Heart right ventricle (tissue), 16 donors: Measurements from ENCODE around the gene CARF. TPM values are rescaled to one million over a fixed set of nuclear protein-coding genes. Genes with fewer than 3 reads are reported as not detected.
A peak's percentile ranks its signal among the peaks of the same experiment; 100 is the strongest.
"Not testable (repeated sequence)": the region's sequence is repeated elsewhere in the genome, so short reads cannot be mapped to it uniquely, and the experiment has no call there.

Source experiments
- ATAC-seq, 8 donors: fragments of 200-7000 bp; cut with Tn5 transposase; one replicate each; pipeline ENCODE4 v1.9.1; 2020; ENCODE audit warnings: mild to moderate bottlenecking in 8 of 8, moderate library complexity in 8 of 8, moderate number of reproducible peaks in 1 of 8
- DNase-seq, 2 donors: peaks; one replicate each; pipeline ENCODE4 v3.0.0-alpha.2; 2020
- H3K27ac ChIP-seq, 10 donors: fragments of 200-600 bp; sonication (generic) in 2 of 10; one replicate each; pipeline versions ENCODE4 v1.5.0 to v1.8.0; 2020 to 2022; ENCODE audit warnings: mild to moderate bottlenecking in 3 of 10
- H3K27me3 ChIP-seq, 7 donors: fragments of 200-600 bp; one replicate each; pipeline ENCODE4 v1.8.0; 2021 to 2022; ENCODE audit warnings: mild to moderate bottlenecking in 2 of 7
- H3K36me3 ChIP-seq, 9 donors: fragments of 200-600 bp; sonication (generic) in 1 of 9; one replicate each; pipeline versions ENCODE4 v1.5.0 to v1.8.0; 2020 to 2022; ENCODE audit warnings: mild to moderate bottlenecking in 2 of 9
- H3K4me1 ChIP-seq, 9 donors: fragments of 200-600 bp; sonication (generic) in 1 of 9; one replicate each; pipeline versions ENCODE4 v1.5.0 to v1.8.0; 2020 to 2022; ENCODE audit warnings: mild to moderate bottlenecking in 4 of 9
- H3K4me3 ChIP-seq, 10 donors: fragments of 200-600 bp; sonication (generic) in 2 of 10; one replicate each; pipeline versions ENCODE4 v1.5.0 to v1.8.0; 2020 to 2022; ENCODE audit warnings: mild to moderate bottlenecking in 7 of 10, moderate library complexity in 2 of 10
- H3K9me3 ChIP-seq, 11 donors: fragments of 200-600 bp in 10 of 11; sonication (generic) in 2 of 11; one replicate each; pipeline versions ENCODE4 v1.5.0 to v1.8.0; 2013 to 2022; ENCODE audit warnings: mild to moderate bottlenecking in 2 of 11, control low read depth in 1 of 11, moderate library complexity in 1 of 11
- CTCF ChIP-seq, 9 donors: fragments of 200-600 bp; sonication (generic) in 2 of 9; IDR thresholded peaks; one replicate each; pipeline versions ENCODE4 v1.5.0 to v1.8.0; 2021 to 2022; ENCODE audit warnings: antibody characterized with exemption in 9 of 9, mild to moderate bottlenecking in 5 of 9, moderate library complexity in 1 of 9
- WGBS, 2 donors: extraction: QIAGEN DNeasy Blood & Tissue Kit; methylation state at CpG; one replicate each; pipeline ENCODE4 v1.1.7; 2013; ENCODE audit warnings: inconsistent platforms in 1 of 2; 5-methylcytosine and 5-hydroxymethylcytosine counted together
- intact Hi-C, 10 donors: fragments of 100-400 bp; cut with DNase I; formaldehyde crosslinking; loops; one replicate each; pipeline versions ENCODE4 v1.11.1 to v1.14.2; 2022
- polyA plus RNA-seq, 2 donors: library from polyadenylated mRNA; stranded (reverse); fragments of 200-250 nt; gene quantifications; one replicate each; pipeline ENCODE4 v1.2.3, GENCODE V29; 2013
- total RNA-seq, 10 donors: library from RNA; stranded (reverse); fragmentation: NEBNext Ultra II Directional in 3 of 10; extraction: Animal tissue kit (Norgen Biotek cat#: 25700) in 3 of 10; gene quantifications; one replicate each; pipeline versions ENCODE4 v1.2.1 to v1.2.4, GENCODE V29; 2021 to 2023
- donor health status: Arrhythmogenic right ventricular cardiomyopathy.
- donor health status: ischemic (EF 13 %, LVEDD 7.1; RV severe dilation, severe dysfunction).
- donor health status: healthy with polysubstance abuse.
- donor health status: DM: no; HTN: yes; CAD: no.
- donor health status: DM: no; HTN: no; CAD: no.
- donor health status: ischemic (EF 25% LVEDD 6.9; RV normal size, moderate dysfunction).
- donor health status: ischemic (EF 25% LVEDD 5.7; RV mildly dilated, moderate dysfunction).
- donor health status: healthy.
- donor health status: DM: yes; HTN: yes; CAD: no.
- donor health status: Ischemic cardiomyopathy.
- donor health status: ischemic (EF 35%, LVEDD 5.7; RV mildly dilated, moderate dysfunction).
- donor health status: nonischemic (EF 11% LVEDD 7.7; RV severe dilation, severe dysfunction).
- donor health status: DM: yes; HTN: yes; CAD: no.
- donor health status: PGD.
- donor health status: ischemic (EF 29% LVEDD 5.4; RV normal size, mild dysfunction).
- donor health status: nonischemic (EF 23%, LVEDD 6.1; RV moderate dilation, normal function).

CARF gene
- total and polyA plus RNA-seq, 12 donors, result 0.75 to 10.2 (median 7.5) TPM

- 0% methylated on average over 8 of the region's 8 CpGs for WGBS, 2 donors
- Histone ChIP-seq H3K9me3 (no peaks in the 10 kb centered on the region), H3K27me3 (no peaks in the 10 kb centered on the region), H3K27ac (peak overlapping the region in 9 of 10 donors; percentile 68 to 95 (median 91)), H3K36me3 (peaks cover 0 to 16% (median 0%) of the 10 kb centered on the region in 9 donors), H3K4me1 (peaks cover 2 to 29% (median 18%) of the 10 kb centered on the region in 9 donors), H3K4me3 (peak overlapping the region; percentile 48 to 88 (median 78))
- TF ChIP-seq CTCF (IDR thresholded peaks at IDR 0.05), result no peak
- ATAC-seq, result no peak
- no peak for DNase-seq
- intact Hi-C loops, result loop anchor here in 2 of 10 donors (2.0 to 10.0 kb wide), 3 partner anchors 101 to 328 kb away; partner anchors contain the start of genes NBEAL1 (in 2 of the 2) and CYP20A1 (in 1 of the 2)
These were observed 918 bp upstream of the CARF start for GRCh38 chr2:202911203-202911511.

- peak; percentile 83 to 93 (median 90) for ATAC-seq
- WGBS, 2 donors, result 3% methylated on average over 13 to 20 of the region's 49 CpGs
These were observed 497 bp downstream of the CARF start for GRCh38 chr2:202912342-202913201.

GRCh38 chr2:202918860-202919259 is 6.8 kb downstream of the CARF start:
- TF ChIP-seq CTCF (IDR thresholded peaks at IDR 0.05), result no peak
- Histone ChIP-seq H3K9me3 (peaks cover 0 to 8% (median 0%) of the 10 kb centered on the region in 11 donors), H3K36me3 (peaks cover 0 to 60% (median 24%) of the 10 kb centered on the region in 9 donors), H3K27me3 (no peaks in the 10 kb centered on the region), H3K4me1 (peaks cover 0 to under 1% (median 0%) of the 10 kb centered on the region in 9 donors), H3K27ac (no peak overlapping the region), H3K4me3 (no peak overlapping the region)
- DNase-seq (no peak), ATAC-seq (no peak)
- intact Hi-C loops, result loop anchor here in 1 of 10 donors (10.0 kb wide), 1 partner anchor 96 kb away; the partner anchor contains the start of gene NBEAL1
- 96 to 98% methylated on average over 1 of the region's 1 CpG for WGBS, 2 donors

More at GRCh38 chr2:202912342-202913201, 497 bp downstream of the CARF start:
- intact Hi-C loops, result loop anchor here in 2 of 10 donors (5.0 to 10.0 kb wide), 2 partner anchors 100 to 102 kb away; partner anchors contain the start of gene NBEAL1 (in 2 of the 2)
- not testable (repeated sequence) for H3K36me3 ChIP-seq, H3K9me3 ChIP-seq, DNase-seq, H3K27me3 ChIP-seq
- Histone ChIP-seq H3K27ac (peak overlapping the region; percentile 68 to 95 (median 90)), H3K4me3 (peak overlapping the region; percentile 48 to 88 (median 78)), H3K4me1 (peaks cover 2 to 29% (median 18%) of the 10 kb centered on the region in 9 donors)

DNA sequence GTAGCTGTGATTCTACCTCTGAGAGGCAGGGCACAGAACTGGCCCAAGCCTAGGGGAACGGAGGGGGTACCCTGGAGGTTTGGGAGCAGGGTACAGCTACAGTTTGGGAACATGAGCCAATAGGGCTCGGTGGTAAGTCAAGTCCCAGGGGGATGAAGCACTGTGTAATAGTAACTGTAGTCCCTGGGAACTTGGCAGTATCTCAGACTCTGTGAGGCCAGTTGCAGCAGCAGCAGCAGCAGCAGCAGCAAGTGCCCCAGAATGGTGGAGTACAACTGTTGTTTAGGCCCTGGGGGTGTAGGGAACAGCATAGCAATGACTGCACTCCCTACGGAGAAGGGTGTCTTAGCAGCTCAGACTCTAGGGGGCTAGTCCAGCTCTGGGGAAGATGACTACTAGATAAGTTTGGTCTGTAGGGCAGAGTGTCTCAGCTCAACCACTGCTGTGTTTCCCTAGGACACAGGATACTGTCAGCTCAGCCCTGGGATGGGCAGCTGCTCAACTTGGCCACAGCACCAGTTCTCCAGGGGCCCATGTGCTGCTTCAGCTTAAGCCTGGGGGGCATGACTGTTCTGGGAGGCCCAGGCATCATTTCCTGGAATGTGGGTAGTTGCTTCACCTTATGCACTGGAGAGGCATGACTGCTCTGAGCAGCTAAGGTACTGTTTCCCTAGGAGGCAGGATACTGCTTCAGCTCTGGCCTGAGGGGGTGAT is 20.5 kb downstream of the CARF start:
- TF ChIP-seq CTCF (IDR thresholded peaks at IDR 0.05), result no peak
- peaks cover 0 to 60% (median 3%) of the 10 kb centered on the region in 9 donors for H3K36me3 ChIP-seq
- no peaks in the 10 kb centered on the region for H3K9me3 ChIP-seq
- WGBS, 2 donors, result 81 to 83% methylated on average over 3 of the region's 3 CpGs
- no peak overlapping the region for H3K27ac ChIP-seq
- intact Hi-C loops, result no loop called here
- DNase-seq, result no peak
- ATAC-seq, result peak in 1 of 8 donors; percentile 29
- no peaks in the 10 kb centered on the region for H3K4me1 ChIP-seq
- H3K27me3 ChIP-seq, result no peaks in the 10 kb centered on the region
- no peak overlapping the region for H3K4me3 ChIP-seq
